ENCODE measurements around the gene FIBP. TPM values are rescaled to one million over a fixed set of nuclear protein-coding genes. Genes with fewer than 3 reads are reported as not detected.

The FIBP gene
- total and polyA plus RNA-seq, 10 of the 15 experiments (the other 5 are each of a cell fraction or from before 2014, with no cell fraction given), result 65.1 to 182 (median 94.6) TPM

- Histone ChIP-seq H3K36me3 (ENCODE audit: control insufficient read depth in 2 of 2, insufficient read depth in 2 of 2, low read length in 1 of 2) (peaks cover 23 to 35% of the 10 kb centered on the region in 2 experiments), H3K9me3 (replicated peaks; ENCODE audit: control insufficient read depth, insufficient read depth, low read length) (no peaks in the 10 kb centered on the region), H3K79me2 (ENCODE audit: control insufficient read depth, insufficient read depth, low read length) (peaks cover 51% of the 10 kb centered on the region), H3K27me3 (replicated peaks in 1 of 2; ENCODE audit: control insufficient read depth in 2 of 2, insufficient read depth in 2 of 2, low read length in 1 of 2) (no peaks in the 10 kb centered on the region), H3K27ac (ENCODE audit: control insufficient read depth, insufficient read depth) (peak within 1 kb of the TSS; percentile 100), H3K4me1 (ENCODE audit: control insufficient read depth, insufficient read depth, low read length) (peaks cover 22% of the 10 kb centered on the region), H3K9ac (ENCODE audit: control insufficient read depth, insufficient read depth, low read length) (peak within 1 kb of the TSS; percentile 97), H3K4me3 (peak within 1 kb of the TSS; percentile 85), H2AFZ (ENCODE audit: control insufficient read depth, low read depth, low read length) (peak within 1 kb of the TSS; percentile 74), H3K4me2 (ENCODE audit: control insufficient read depth, insufficient read depth) (peak within 1 kb of the TSS; percentile 99), H4K20me1 (ENCODE audit: control insufficient read depth, insufficient read depth) (peaks cover 11% of the 10 kb centered on the region)
- CTCF ChIA-PET, result interaction anchor here (0.6 to 5.7 kb wide), 33 partner anchors 10 to 290 kb away, joined by 3 to 146 read pairs (median 4); partner anchors contain the start of genes CCDC85B, CTSW, EFEMP2 and FAM89B
- 1% methylated on average over 76 of the region's 78 CpGs for WGBS (ENCODE audit: insufficient coverage, insufficient replicate concordance, low lambda C conversion rate, missing lambda C conversion rate)
- DNase-seq (ENCODE audit: low read depth, low spot score) (peak; percentile 82), ATAC-seq (peak; percentile 58), FAIRE-seq (peak; percentile 93)
- SMC1A ChIA-PET (ENCODE audit: uncharacterized antibody, unreplicated experiment), result interaction anchor here (0.6 to 4.3 kb wide), 13 partner anchors 9 to 191 kb away, joined by 3 to 52 read pairs (median 4); partner anchors contain the start of genes BANF1, CCDC85B, FIBP and KAT5
- POLR2A ChIA-PET, result interaction anchor here (0.8 to 5.6 kb wide), 22 partner anchors 9 to 246 kb away, joined by 3 to 155 read pairs (median 6); partner anchors contain the start of genes CCDC85B, EFEMP2, FIBP and KAT5
- BruUV-seq (replicated peaks), result TSS peak; percentile 71
- intact Hi-C loops (cut with micrococcal nuclease; ENCODE audit: unreplicated experiment), result no loop called here
- RAD21 ChIA-PET (ENCODE audit: unreplicated experiment), result interaction anchor here (0.7 to 5.0 kb wide), 20 partner anchors 11 to 275 kb away, joined by 3 to 76 read pairs (median 5); partner anchors contain the start of genes BANF1, CCDC85B, EIF1AD and FIBP
- in situ Hi-C loops (cut with MboI), result loop anchor here (25.0 kb wide), 1 partner anchor 1623 kb away; the partner anchor contains the start of genes DNAJC4, FKBP2, NUDT22 and PPP1R14B
- TF ChIP-seq ZZZ3 (IDR thresholded peaks at IDR 0.05; ENCODE audit: control insufficient read depth, insufficient read length, low read depth), result no peak
- 0 out of 2 replicates have a peak, but pooled peaks have one; percentile 41 for TF ChIP-seq TCF3 (IDR thresholded peaks at IDR 0.05; ENCODE audit: borderline replicate concordance, insufficient read depth, low read depth, low read length)
- TF ChIP-seq EGR1 (IDR thresholded peaks at IDR 0.05; ENCODE audit: borderline replicate concordance in 1 of 2, low read depth in 2 of 2, low read length in 2 of 2), result peak in 1 of 2 experiments; percentile 88; a peak in 2 of 3 replicates
- peak; percentile 41 for TF ChIP-seq BCL3 (IDR thresholded peaks at IDR 0.05; ENCODE audit: borderline replicate concordance, insufficient read depth, low read depth, low read length, poor library complexity, severe bottlenecking)
- TF ChIP-seq KLF5 (IDR thresholded peaks at IDR 0.05; ENCODE audit: partially characterized antibody), result peak; percentile 19
- peak in 1 of 2 experiments; percentile 24; a peak in 1 of 4 replicates for TF ChIP-seq BHLHE40 (IDR thresholded peaks at IDR 0.05; ENCODE audit: borderline replicate concordance in 1 of 2, low read depth in 2 of 2, low read length in 1 of 2)
- peak; percentile 88 for TF ChIP-seq YY1 (IDR thresholded peaks at IDR 0.05; ENCODE audit: low read depth, low read length)
- TF ChIP-seq ELK1 (IDR thresholded peaks at IDR 0.05; ENCODE audit: low read depth, low read length), result peak; percentile 67
- peak; percentile 67; the same call in 1 of the 2 replicates for TF ChIP-seq CHD2 (IDR thresholded peaks at IDR 0.05; ENCODE audit: borderline replicate concordance, low read depth, low read length)
- TF ChIP-seq ETV6 (conservative IDR thresholded peaks at IDR 0.05 in 1 of 2, IDR thresholded peaks at IDR 0.05 in 1 of 2; ENCODE audit: borderline replicate concordance in 1 of 2, low read depth in 1 of 2), result no peak; a peak in 1 of 4 replicates
- TF ChIP-seq EP300 (IDR thresholded peaks at IDR 0.05; ENCODE audit: borderline replicate concordance in 1 of 2, control insufficient read depth in 1 of 2, low read depth in 2 of 2, low read length in 2 of 2), result peak in 1 of 2 experiments; percentile 20; a peak in 1 of 4 replicates
- TF ChIP-seq SIN3A (IDR thresholded peaks at IDR 0.05; ENCODE audit: low read depth, low read length), result peak; percentile 76; the same call in 1 of the 2 replicates
- 0 out of 2 replicates have a peak, but pooled peaks have one; percentile 14 for TF ChIP-seq RFX5 (IDR thresholded peaks at IDR 0.05; ENCODE audit: low read depth, low read length)
- 0 out of 2 replicates have a peak, but pooled peaks have one; percentile 13 for TF ChIP-seq TARDBP (IDR thresholded peaks at IDR 0.05; ENCODE audit: borderline replicate concordance)
- no peak for TF ChIP-seq NFYA (IDR thresholded peaks at IDR 0.05; ENCODE audit: borderline replicate concordance, low read depth, low read length)
- peak; percentile 67 for TF ChIP-seq SMAD1 (IDR thresholded peaks at IDR 0.05; ENCODE audit: low read depth, partially characterized antibody)
- peak; percentile 64; the same call in 1 of the 2 replicates for TF ChIP-seq ZNF217 (IDR thresholded peaks at IDR 0.05)
- peak; percentile 56 for TF ChIP-seq NR2C1 (IDR thresholded peaks at IDR 0.05)
Observed at GRCh38 chr11:65860278-65861164, 27.8 kb downstream of the FIBP start, which contains the start of gene MUS81. MUS81 (plus strand) TSS chr11:65860433; CDS start chr11:65860754, 321 bp downstream.

Data from GM12878 (cell line).